Fibroblast of upper back skin (primary cell): ENCODE measurements around the gene DEAF1.
A peak's percentile ranks its signal among the peaks of the same experiment; 100 is the strongest.
"Not testable (repeated sequence)": the region's sequence is repeated elsewhere in the genome, so short reads cannot be mapped to it uniquely, and the experiment has no call there.

ENCODE experiments used
- DNase-seq: peaks from one replicate; pipeline ENCODE4 v3.0.0-alpha.2; 2013

Gene DEAF1, protein sequence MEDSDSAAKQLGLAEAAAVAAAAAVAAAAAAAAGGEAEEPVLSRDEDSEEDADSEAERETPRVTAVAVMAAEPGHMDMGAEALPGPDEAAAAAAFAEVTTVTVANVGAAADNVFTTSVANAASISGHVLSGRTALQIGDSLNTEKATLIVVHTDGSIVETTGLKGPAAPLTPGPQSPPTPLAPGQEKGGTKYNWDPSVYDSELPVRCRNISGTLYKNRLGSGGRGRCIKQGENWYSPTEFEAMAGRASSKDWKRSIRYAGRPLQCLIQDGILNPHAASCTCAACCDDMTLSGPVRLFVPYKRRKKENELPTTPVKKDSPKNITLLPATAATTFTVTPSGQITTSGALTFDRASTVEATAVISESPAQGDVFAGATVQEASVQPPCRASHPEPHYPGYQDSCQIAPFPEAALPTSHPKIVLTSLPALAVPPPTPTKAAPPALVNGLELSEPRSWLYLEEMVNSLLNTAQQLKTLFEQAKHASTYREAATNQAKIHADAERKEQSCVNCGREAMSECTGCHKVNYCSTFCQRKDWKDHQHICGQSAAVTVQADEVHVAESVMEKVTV

DNA sequence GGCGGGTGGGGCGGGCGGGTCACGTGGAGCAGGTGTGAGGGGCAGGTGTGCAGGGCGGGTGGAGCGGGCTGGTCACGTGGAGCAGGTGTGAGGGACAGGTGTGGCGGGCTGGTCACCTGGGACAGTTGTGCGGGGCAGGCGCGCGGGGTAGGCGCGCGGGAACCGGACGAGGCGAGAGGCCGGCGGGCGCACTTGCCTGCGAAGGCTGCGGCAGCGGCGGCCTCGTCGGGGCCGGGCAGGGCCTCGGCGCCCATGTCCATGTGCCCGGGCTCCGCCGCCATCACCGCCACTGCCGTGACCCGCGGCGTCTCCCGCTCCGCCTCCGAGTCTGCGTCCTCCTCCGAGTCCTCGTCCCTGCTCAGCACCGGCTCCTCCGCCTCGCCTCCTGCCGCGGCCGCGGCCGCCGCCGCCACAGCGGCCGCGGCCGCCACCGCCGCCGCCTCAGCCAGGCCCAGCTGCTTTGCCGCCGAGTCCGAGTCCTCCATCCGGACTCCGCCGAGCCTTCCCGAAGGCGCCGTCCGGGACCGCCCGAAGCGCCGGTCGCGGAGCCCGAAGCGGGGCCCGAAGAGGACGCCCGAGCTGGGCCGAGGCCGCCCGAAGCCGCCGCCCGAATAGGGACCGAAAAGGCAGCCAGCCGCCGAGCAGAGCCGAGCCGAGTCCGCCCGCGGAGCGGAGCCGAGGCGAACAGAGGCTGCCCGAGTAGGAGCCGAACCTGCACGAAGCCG, at the start of gene DEAF1:
DEAF1 (minus strand) TSS at position 660 of the 725 bp plus-strand sequence; CDS start at position 485, 175 bp downstream.
- peak; percentile 96 for DNase-seq

DNA sequence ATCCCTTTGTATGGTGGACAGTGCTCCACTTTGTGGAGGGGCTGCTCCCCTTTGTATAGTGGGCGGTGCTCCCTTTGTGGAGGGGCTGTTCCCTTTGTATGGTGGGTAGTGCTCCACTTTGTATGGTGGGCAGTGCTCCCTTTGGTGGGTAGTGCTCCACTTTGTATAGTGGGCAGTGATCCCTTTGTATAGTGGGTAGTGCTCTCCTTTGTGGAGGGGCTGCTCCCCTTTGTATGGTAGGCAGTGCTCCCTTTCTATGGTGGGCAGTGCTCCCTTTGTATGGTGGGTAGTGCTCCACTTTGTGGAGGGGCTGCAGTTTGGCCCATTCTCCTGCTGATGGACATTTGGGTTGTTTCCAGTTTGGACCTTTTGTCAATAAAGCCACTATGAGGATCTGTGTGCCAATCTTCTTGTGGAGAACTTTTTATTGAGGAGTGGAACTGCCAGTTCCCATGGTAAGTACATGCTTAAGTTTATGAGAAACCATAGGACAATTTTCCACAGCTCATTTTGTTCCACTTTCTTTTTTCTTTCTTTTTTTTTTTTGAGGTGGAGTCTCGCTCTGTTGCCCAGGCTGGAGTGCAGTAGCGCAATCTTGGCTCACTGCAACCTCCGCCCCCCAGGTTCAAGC, 47.7 kb upstream of the DEAF1 start:
- DNase-seq, result no peak

DNA sequence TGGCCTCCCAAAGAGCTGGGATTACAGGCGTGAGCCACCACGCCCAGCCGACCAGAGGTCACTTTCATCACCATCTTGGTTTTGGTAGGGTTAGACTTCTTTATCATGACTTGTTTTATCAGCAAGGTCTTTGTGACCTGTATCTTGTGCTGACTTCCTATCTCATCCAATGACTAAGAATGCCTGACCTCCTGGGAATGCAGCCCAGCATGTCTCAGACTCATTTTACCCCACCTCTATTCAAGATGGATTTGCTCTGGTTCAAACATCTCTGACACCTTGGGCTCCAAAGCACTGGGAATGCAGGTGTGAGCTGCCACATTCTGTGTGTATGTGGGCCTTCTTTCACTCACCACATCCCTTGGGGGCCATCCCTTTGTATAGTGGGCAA, 47.1 kb upstream of the DEAF1 start:
- no peak for DNase-seq

DNA sequence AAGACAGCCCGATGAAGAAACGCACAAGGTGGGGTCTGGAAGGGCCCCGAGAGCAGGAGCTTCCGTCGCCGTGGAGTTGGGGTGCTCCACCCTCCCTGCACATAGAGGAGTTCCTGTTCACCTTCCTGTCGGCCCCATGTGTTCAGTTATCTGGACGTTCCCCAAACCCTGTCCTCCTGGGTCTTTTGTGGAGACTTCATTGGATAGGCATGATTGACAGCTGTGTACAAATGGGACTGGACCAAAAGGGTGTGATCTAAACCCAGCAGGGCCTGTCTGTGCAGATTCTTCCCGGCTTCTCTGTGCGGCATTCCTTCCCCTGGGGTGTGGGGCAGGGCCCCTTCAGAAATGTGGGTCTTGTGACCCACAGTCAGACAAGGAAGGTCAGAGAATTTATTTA, 42.9 kb upstream of the DEAF1 start:
- not testable (repeated sequence) for DNase-seq

DNA sequence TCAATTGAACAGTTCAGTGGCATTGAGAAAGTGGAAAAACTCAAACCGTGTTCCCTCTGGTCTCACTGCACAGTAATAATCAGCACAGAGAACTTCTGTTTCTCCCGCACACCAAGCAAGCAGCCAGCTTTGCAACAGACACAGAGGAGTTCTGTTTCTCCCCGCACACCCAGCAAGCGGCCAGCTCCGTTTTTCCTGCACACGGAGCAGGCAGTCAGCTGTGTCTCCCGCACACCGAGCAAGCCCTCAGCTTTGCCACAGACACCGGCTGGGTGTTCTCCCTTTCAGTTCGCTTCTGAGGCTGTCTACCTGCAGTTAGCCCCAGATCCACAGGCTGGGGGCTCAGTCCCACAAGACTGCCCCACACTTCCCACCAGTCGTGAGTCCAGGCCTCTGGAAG, 42.3 kb upstream of the DEAF1 start:
- DNase-seq, result no peak

DNA sequence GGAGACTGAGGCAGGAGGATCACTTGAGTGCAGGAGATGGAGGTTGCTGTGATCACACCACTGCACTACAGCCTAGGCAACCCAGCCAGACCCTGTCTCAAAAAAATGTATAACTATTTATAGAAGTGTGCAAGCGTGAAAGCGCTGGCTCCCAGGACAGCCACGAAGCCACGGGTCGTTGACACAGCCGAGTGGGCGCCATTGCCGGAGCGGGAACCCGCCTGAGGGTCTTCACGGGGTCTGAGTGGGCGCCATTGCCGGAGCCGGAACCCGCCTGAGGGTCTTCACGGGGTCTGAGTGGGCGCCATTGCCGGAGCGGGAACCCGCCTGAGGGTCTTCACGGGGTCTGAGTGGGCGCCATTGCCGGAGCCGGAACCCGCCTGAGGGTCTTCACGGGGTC, 39.5 kb upstream of the DEAF1 start:
- DNase-seq, result not testable (repeated sequence)

DNA sequence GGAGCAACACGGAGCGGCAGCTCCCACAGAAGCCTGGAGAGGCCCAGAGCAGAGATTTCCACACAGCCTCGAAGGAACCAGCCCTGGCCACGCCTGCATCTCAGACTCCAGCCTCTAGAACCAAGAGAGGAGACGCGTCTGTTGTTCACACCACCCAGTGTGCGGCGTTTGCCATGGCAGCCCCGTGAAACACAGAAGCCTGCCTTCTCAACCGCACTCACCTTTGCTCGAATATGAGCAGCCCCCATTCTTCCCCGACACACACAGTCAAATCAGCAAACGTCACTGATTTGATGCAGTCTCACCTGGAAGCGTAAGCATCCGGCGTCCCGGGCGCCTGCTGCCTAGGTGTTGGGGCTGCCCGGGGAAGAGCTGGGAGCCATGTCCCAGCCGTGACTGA, 38.0 kb upstream of the DEAF1 start:
- DNase-seq, result no peak

DNA sequence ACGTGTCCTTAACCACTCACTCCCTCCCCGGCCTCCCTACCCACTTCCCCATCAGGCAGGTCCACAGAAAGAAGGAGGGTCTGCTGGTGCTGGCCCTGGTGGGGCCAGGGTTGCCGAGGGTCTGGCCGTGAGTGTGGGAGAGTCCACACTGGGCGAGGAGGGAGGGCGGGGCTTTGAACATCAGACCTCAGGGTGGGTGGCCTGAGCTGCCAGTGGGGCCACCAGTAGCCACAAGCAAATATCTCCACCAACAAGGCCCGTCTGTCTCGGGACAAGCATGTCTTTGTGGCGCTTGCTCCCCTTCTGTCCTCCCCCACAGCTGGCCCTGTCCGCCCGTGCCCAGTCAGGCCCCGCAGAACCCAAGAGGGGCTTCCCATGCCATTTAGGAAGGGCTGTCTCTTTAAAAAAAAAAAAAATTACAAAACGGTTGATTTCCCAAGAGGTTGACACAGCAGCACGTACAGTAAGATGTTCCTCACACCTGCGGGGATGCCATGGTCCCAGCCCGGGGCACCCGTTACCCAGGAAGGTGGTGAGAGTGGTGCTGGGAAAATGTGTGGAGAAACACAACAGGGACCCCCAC, 34.6 kb upstream of the DEAF1 start:
- DNase-seq, result no peak

DNA sequence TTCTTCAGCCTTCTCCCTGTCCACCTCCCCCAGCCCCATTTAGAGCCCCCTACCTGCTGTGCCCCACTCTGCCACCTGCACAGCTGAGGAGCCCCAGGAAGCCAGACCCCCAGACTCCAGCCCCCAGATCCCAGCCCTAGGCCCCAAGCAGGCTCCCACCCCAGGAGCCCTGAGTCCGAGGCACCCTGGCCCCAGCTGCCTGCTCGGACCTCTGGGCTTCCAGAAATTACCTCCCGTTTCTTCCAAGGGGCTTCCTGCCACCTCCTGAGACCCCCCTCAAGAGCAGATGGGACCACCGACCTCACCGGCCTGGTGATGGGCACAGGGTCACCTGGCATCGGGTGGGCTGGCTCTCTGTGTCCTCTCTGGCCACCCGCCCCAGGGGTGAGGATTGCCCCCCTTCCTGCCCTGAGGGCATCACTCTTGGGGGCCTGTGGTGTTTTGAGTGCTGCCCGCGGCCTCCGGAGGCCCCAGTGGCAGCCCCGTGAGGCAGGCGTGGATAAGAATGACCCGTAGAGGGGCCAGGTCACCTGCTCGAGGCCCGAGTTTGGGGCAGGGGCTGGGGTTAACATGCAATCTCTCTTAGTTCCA, 34.0 kb upstream of the DEAF1 start:
- no peak for DNase-seq

DNA sequence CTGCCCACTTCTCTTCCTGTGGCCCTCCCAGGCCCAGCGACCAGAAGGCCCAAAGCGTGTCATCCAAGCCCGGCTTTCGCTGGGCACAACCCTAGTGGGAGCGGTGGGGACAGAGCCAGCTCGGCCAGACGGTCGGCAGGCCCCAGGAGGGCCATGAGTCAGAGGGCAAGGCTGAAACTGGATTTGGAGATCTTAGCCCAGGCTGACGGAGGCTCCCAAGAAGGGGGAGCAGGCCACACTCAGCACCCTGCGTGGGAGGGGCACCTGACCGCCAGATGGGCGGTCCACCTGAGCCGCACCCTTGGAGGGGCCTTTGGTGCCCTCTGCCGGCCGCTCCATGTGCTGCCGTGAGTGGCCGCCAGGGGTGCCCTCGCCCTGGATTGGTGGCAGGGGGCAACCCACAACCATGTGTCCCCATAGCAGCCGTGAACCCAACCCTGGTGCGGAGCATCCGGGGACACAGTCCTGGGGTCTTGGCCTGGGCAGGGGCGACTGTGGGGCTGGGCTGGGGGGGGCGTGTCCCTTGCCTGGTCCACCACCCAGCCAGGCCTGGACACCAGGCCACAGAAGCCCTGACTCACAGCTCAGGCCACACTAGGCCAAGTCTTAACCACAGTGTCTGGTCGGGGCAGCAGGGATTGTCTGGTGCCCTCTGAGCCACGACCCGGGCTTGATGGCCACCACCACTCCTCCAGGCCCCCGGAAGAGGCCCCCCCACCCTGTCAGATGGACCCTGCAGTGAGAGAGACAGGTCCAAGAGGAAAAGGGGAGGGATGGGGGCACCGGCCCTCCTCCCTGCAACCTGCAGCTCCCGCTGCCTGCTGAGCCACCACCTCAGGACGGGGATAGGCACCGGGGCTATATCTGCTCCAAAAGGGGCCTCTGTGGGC, 33.1 kb upstream of the DEAF1 start:
- DNase-seq, result peak; percentile 68

DNA sequence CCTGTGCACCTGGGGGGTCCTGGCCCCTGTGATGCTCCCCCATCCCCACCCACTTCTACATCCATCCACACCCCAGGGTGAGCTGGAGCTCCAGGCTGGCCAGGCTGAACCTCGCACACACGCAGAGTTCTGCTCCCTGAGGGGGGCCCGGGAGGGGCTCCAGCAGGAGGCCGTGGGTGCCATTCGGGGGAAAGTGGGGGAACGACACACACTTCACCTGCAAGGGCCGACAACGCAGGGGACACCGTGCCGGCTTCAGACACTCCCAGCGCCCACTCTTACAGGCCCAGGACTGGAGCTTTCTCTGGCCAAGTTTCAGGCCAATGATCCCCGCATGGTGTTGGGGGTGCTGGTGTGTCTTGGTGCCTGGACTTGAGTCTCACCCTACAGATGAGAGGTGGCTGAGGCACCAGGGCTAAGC, 32.3 kb upstream of the DEAF1 start:
- no peak for DNase-seq

DNA sequence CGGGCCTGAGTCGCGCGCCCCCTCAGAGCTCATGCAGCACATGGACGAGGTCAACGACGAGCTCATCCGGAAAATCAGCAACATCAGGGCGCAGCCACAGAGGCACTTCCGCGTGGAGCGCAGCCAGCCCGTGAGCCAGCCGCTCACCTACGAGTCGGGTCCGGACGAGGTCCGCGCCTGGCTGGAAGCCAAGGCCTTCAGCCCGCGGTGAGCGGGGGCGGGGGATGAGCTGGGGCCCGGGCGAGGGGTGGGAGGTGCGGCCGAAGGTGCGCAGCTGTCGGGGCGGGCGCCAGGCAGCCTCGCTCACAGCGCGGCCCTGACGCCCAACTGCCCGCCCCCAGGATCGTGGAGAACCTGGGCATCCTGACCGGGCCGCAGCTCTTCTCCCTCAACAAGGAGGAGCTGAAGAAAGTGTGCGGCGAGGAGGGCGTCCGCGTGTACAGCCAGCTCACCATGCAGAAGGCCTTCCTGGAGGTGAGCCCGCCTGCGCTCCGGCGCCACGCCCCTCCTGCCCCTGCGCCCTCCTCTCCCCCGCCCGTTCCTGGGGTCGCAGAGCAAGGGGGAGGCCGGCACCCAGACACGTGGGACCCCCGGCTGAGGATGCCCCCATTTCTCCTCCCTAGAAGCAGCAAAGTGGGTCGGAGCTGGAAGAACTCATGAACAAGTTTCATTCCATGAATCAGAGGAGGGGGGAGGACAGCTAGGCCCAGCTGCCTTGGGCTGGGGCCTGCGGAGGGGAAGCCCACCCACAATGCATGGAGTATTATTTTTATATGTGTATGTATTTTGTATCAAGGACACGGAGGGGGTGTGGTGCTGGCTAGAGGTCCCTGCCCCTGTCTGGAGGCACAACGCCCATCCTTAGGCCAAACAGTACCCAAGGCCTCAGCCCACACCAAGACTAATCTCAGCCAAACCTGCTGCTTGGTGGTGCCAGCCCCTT, 31.5 kb upstream of the DEAF1 start:
- DNase-seq, result no peak

DNA sequence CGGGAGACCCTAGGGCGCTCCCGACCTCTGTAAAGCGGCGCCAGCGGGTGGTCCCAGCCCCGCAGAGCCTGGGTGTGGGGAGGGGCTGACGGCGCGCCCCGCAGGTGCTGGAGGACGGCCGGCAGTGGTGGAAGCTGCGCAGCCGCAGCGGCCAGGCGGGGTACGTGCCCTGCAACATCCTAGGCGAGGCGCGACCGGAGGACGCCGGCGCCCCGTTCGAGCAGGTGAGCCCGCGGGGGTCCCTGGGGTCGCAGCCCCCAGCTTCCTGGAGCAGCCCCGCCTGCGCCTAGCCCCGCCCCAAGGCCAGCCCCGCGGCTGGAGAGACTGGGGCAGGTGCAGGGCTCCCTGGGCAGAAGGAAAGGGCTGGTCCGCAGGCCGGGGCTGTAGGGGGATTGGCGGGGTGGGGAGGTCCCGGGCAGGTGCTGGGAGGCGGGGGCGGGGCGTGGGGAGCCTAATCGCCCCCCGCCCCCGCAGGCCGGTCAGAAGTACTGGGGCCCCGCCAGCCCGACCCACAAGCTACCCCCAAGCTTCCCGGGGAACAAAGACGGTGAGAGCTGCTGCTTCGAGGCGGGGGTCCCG, 30.7 kb upstream of the DEAF1 start:
- DNase-seq, result no peak

DNA sequence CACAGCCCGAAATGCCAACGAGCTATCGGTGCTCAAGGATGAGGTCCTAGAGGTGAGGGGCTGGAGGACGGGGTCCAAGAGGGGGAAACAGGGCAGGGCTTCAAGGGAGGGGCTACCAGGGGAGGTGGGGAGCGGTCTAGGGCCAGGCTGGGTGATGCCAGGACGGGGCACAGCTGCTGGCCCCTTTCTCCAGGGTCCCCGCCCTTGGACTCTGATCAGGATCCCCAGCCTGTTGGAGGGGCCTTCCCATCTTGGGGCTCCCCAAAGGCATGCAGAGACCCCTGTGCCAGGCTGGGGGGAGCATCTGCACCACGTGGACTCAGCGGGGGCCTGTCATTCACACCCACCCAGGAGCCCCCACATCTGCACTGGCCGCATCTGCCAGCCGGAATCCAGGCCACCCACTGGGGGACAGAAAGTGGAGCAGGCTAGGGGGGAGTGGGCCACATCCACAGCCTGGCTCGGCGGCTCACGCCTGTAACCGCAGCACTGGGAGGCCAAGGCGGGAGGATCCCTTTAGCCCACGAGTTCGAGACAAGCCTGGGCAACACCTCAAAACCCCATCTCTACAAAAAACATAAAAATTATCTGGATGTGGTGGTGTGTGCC, 29.9 kb upstream of the DEAF1 start:
- no peak for DNase-seq

DNA sequence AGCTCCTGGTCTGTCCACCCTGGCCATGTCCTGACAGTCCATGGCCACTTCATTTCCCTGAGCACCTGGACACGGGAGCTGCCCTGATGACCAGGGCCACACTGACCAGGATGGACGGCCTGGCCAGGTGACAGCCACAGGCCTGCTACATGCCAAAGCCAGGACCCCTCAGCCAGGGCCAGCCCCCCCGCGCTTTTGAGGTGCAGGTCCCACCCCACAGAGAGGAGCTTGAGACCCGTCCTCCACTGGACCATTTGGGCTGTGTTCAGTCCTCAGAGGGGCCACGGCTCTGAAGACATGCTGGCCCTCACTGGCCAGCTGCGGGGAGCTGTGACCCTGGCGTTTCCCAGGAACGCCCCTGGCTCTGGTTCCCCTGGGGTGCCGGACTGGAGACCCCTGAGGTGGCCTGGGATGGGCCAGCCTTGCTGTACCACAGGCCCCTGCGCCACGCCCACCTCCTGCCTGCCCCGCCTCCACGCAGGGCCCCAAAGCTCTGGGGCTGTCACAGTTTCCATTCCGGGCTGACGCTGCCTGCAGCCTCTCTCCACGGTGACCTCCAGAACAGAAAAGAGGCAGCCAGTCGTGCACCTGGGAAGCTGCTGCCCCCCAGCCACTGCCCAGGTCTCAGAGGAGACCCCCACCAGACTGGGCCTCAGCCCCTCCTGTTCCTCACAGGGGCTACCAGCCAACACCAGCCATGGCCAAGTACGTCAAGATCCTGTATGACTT, 29.2 kb upstream of the DEAF1 start:
- DNase-seq, result no peak

DNA sequence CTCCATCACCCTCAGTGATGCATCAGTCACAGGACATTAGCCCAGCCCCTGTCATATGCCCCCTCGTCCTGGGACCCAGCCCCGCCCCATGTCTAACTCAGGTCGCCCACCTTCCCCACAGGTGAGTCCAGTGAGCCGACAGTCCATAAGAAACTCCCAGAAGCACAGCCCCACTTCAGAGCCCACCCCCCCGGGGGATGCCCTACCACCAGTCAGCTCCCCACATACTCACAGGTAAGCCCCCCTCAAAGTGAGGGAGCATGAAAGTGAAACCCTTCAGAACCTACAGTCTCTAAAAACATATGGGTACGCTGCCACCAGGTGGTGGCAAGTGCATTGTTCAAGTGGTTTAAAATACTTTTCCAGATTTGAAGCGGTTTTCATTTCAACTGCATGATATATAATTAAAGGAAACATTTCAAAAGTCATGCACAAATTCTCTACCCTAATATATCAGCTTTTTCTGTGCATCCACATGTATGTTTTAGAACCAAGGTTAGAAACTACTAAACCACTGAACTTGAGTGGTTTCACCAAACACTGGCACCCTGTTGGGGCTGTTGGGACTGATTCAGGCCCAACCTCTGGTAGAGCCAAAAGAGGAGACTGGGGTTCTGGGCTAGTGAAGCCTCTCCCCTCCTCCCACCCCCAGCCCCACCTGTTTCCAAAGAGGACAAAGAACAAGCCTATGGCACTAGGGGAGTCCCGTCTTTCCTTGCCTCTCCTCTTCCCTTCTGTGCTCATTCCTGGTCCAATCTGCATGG, 28.3 kb upstream of the DEAF1 start:
- peak; percentile 61 for DNase-seq

DNA sequence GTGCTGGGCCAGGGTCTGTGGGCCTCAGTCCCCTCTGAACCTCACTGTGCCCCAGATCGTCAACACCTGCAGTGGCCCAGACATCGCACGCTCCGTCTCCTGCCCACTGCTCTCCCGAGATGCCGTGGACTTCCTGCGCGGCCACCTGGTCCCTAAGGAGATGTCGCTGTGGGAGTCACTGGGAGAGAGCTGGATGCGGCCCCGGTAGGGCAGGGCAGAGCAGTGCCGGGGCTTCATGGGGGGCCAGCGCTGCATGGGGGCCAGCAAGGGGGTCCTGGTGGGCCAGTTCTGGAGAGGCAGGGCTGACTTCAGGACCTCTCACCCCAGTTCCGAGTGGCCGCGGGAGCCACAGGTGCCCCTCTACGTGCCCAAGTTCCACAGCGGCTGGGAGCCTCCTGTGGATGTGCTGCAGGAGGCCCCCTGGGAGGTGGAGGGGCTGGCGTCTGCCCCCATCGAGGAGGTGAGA, 27.4 kb upstream of the DEAF1 start:
- no peak for DNase-seq

DNA sequence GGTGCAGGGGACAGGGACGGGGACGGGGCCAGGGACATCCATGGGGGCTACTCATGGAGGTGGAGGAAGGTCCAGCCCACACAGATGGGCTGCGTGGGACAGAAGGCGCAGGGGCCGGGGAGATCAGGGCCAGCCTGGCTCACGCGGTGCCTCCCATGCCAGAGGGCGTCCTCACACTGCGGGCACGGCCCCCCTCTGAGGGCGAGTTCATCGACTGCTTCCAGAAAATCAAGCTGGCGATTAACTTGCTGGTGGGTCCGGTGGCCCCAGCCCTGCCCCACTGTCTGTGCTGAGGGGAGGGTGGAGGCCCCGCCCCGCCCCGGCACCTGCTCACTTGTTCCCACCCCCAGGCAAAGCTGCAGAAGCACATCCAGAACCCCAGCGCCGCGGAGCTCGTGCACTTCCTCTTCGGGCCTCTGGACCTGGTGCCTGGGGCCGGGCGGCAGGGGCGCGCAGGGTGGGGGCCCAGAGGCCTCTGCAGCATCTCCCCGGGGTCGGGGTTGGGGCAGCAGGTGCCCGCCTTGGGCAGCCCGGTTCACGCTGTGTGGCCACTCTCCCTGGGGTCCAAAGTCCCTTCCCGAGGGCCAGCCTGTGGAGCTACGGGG, 26.8 kb upstream of the DEAF1 start:
- no peak for DNase-seq
